GM12878 (cell line): Measurements from ENCODE around the gene WDFY3. TPM values are rescaled to one million over a fixed set of nuclear protein-coding genes. Genes with fewer than 3 reads are reported as not detected.

Experiments used
- ATAC-seq: fragments of 200-7000 bp; cut with Tn5 transposase; 3 replicates; pipeline ENCODE4 v1.9.1; 2020; ENCODE audit warnings: mild to moderate bottlenecking, moderate library complexity
- BruUV-seq: library from RNA; stranded (reverse); fragments of 400-500 nt; replicated peaks from 2 replicates; lab custom pipeline; 2021; lab: Mats Ljungman, UMichigan
- CTCF ChIA-PET: fragments of 300-600 bp; sonication (Branson Sonifier 250); formaldehyde crosslinking; extraction: SDS; loops from one replicate; lab custom pipeline; 2021; ENCODE audit warnings: inconsistent platforms; lab: Yijun Ruan, JAX
- POLR2A ChIA-PET: fragments of 350-600 bp; formaldehyde crosslinking; extraction: SDS; loops from one replicate; lab custom pipeline; 2021; ENCODE audit warnings: inconsistent platforms; lab: Charles Lee
- RAD21 ChIA-PET: fragments of 300-600 bp; sonication (Branson Sonifier 250); formaldehyde crosslinking; loops from one replicate; lab custom pipeline; 2023; ENCODE audit warnings: antibody characterized with exemption; ENCODE audit not compliant: unreplicated experiment; lab: Charles Lee
- SMC1A ChIA-PET: fragments of 300-600 bp; sonication (Branson Sonifier 250); formaldehyde crosslinking; loops from one replicate; lab custom pipeline; 2023; ENCODE audit not compliant: unreplicated experiment, uncharacterized antibody; lab: Charles Lee
- DNase-seq: peaks from one replicate; pipeline ENCODE4 v3.0.0-alpha.2; 2011; ENCODE audit warnings: low read depth, low spot score
- FAIRE-seq: peaks from 3 replicates; lab custom pipeline; 2011; peaks lifted over from hg19 to GRCh38; lab: Jason Lieb, UNC
- H2AFZ ChIP-seq: 2 replicates; pipeline ENCODE4 v1.6.0; 2011; ENCODE audit warnings: low read depth, low read length, control low read depth; ENCODE audit not compliant: control insufficient read depth
- H3K27ac ChIP-seq: 2 replicates; pipeline ENCODE4 v1.5.1; 2011; ENCODE audit warnings: control low read depth; ENCODE audit not compliant: control insufficient read depth, insufficient read depth
- H3K27me3 ChIP-seq, 2 experiments: replicated peaks in 1 of 2; 2 replicates each; pipeline versions ENCODE4 v1.6.0 to v1.6.1; 2011; ENCODE audit warnings: low read length in 1 of 2; ENCODE audit not compliant: control insufficient read depth in 2 of 2, insufficient read depth in 2 of 2
- H3K36me3 ChIP-seq, 2 experiments: 2 replicates each; pipeline ENCODE4 v1.5.1; 2011; ENCODE audit warnings: low read length in 1 of 2; ENCODE audit not compliant: control insufficient read depth in 2 of 2, insufficient read depth in 2 of 2
- H3K4me1 ChIP-seq: 2 replicates; pipeline ENCODE4 v1.6.1; 2011; ENCODE audit warnings: mild to moderate bottlenecking, low read length, moderate library complexity, mixed read lengths; ENCODE audit not compliant: control insufficient read depth, insufficient read depth
- H3K4me2 ChIP-seq: 2 replicates; pipeline ENCODE4 v1.6.0; 2011; ENCODE audit warnings: control low read depth; ENCODE audit not compliant: control insufficient read depth, insufficient read depth
- H3K4me3 ChIP-seq: fragments of 200-600 bp; sonication (generic); 2 replicates; pipeline ENCODE4 v1.5.1; 2016
- H3K79me2 ChIP-seq: 2 replicates; pipeline ENCODE4 v1.6.0; 2011; ENCODE audit warnings: low read length; ENCODE audit not compliant: control insufficient read depth, insufficient read depth
- H3K9ac ChIP-seq: 2 replicates; pipeline ENCODE4 v1.8.0; 2011; ENCODE audit warnings: low read length, control low read depth, mixed read lengths; ENCODE audit not compliant: control insufficient read depth, insufficient read depth
- H3K9me3 ChIP-seq: replicated peaks from 3 replicates; pipeline ENCODE4 v1.5.1; 2011; ENCODE audit warnings: mild to moderate bottlenecking, low read length; ENCODE audit not compliant: control insufficient read depth, insufficient read depth
- H4K20me1 ChIP-seq: 2 replicates; pipeline ENCODE4 v1.6.0; 2011; ENCODE audit not compliant: control insufficient read depth, insufficient read depth
- ASH2L ChIP-seq: fragments of 300-600, 200-600 bp; sonication (generic); IDR thresholded peaks from 2 replicates; pipeline ENCODE4 v1.6.1; 2017; ENCODE audit warnings: low read depth, mild to moderate bottlenecking, borderline replicate concordance
- CBFB ChIP-seq: IDR thresholded peaks from 2 replicates; pipeline ENCODE4 v1.6.1; 2016; ENCODE audit warnings: antibody characterized with exemption, low read depth
- CBX5 ChIP-seq: sonication (generic); IDR thresholded peaks from 2 replicates; pipeline ENCODE4 v1.6.1; 2016; ENCODE audit warnings: low read depth, moderate library complexity, mild to moderate bottlenecking, inconsistent platforms
- GATAD2B ChIP-seq: fragments of 450-650 bp; conservative IDR thresholded peaks from 2 replicates; pipeline ENCODE4 v1.6.1; 2017; ENCODE audit warnings: low read depth, mild to moderate bottlenecking, moderate library complexity
- MEF2B ChIP-seq: fragments of 450-650 bp; IDR thresholded peaks from 2 replicates; pipeline ENCODE4 v1.6.1; 2018; ENCODE audit warnings: mild to moderate bottlenecking, moderate library complexity; ENCODE audit not compliant: partially characterized antibody, poor library complexity, severe bottlenecking
- MYB ChIP-seq: fragments of 150-350 bp; IDR thresholded peaks from 2 replicates; pipeline ENCODE4 v1.6.1; 2014; ENCODE audit warnings: mild to moderate bottlenecking, low read depth, low read length, borderline replicate concordance
- MYC ChIP-seq: IDR thresholded peaks from 2 replicates; pipeline ENCODE4 v1.6.1; 2011; ENCODE audit warnings: mild to moderate bottlenecking, low read length, moderate library complexity, inconsistent platforms; ENCODE audit not compliant: insufficient read depth, insufficient replicate concordance, insufficient read length, severe bottlenecking
- PAX8 ChIP-seq: fragments of 450-650 bp; IDR thresholded peaks from 2 replicates; pipeline ENCODE4 v1.6.1; 2017; ENCODE audit warnings: mild to moderate bottlenecking, moderate library complexity
- POLR2AphosphoS2 ChIP-seq: IDR thresholded peaks from 2 replicates; pipeline ENCODE4 v1.6.1; 2011; ENCODE audit warnings: low read depth, mild to moderate bottlenecking, low read length, improper control_type of control experiment, moderate library complexity
- STAT3 ChIP-seq: IDR thresholded peaks from 2 replicates; pipeline ENCODE4 v1.6.1; 2011; ENCODE audit warnings: low read depth, low read length, improper control_type of control experiment
- TBL1XR1 ChIP-seq: IDR thresholded peaks from 2 replicates; pipeline ENCODE4 v1.6.1; 2012; ENCODE audit warnings: low read depth, low read length, improper control_type of control experiment
- TCF12 ChIP-seq: IDR thresholded peaks from 2 replicates; pipeline ENCODE4 v1.6.1; 2011; ENCODE audit warnings: low read depth, mild to moderate bottlenecking, low read length
- ZNF384 ChIP-seq: IDR thresholded peaks from 2 replicates; pipeline ENCODE4 v1.6.1; 2012; ENCODE audit warnings: low read depth, mild to moderate bottlenecking, low read length, improper control_type of control experiment, borderline replicate concordance
- WGBS: methylation state at CpG from one replicate; pipeline ENCODE4 v1.1.6; 2016; ENCODE audit warnings: low lambda C conversion rate; ENCODE audit not compliant: insufficient replicate concordance, insufficient coverage; ENCODE audit errors: missing lambda C conversion rate; 5-methylcytosine and 5-hydroxymethylcytosine counted together
- in situ Hi-C: fragments of 300-500 bp; cut with MboI; formaldehyde crosslinking; loops from 9 replicates; pipeline ENCODE4 v1.14.3; 2018; ENCODE audit warnings: mixed read lengths
- intact Hi-C: fragments of 100-400 bp; cut with micrococcal nuclease; formaldehyde crosslinking; loops from one replicate; pipeline ENCODE4 v1.14.2; 2022; ENCODE audit not compliant: unreplicated experiment
- polyA plus RNA-seq, 11 experiments: library from polyadenylated mRNA; depleted of rRNA in 4 of 11; unstranded in 6 of 11; stranded (reverse) in 5 of 11; fragments of >200 nt; fragmentation: Nextera tagmentation in 4 of 11; fragmentation: Illumina TruSeq in 1 of 11; extraction: Ambion mirVana in 4 of 11; extraction: Trizol in 1 of 11; gene quantifications; 1 replicate in 1 of 11; 2 replicates in 10 of 11; pipeline versions ENCODE4 v1.2.1 to v1.2.3, GENCODE V29; 2011 to 2016; ENCODE audit warnings: inconsistent platforms in 2 of 11, missing spikeins in 2 of 11, low read depth in 1 of 11
- total RNA-seq, 4 experiments: library from RNA; depleted of rRNA in 3 of 4; stranded (reverse); fragments of >200 nt in 3 of 4; fragmentation: Illumina TruSeq in 1 of 4; extraction: Trizol in 1 of 4; gene quantifications; 2 replicates each; pipeline versions ENCODE4 v1.2.1 to v1.2.3, GENCODE V29; 2013 to 2021
- TF ChIP-seq, protein P1 (sequence below): IDR thresholded peaks from 2 replicates; pipeline ENCODE4 v1.6.1; 2012; ENCODE audit warnings: low read depth, low read length, improper control_type of control experiment
- TF ChIP-seq, protein P2 (sequence below): fragments of 450-650 bp; IDR thresholded peaks from 2 replicates; pipeline ENCODE4 v1.6.1; 2016; ENCODE audit warnings: mild to moderate bottlenecking

Gene WDFY3
- total and polyA plus RNA-seq, 10 of the 15 experiments (the other 5 are each of a cell fraction or from before 2014, with no cell fraction given) = 0.01 to 0.23 (median 0.12) TPM; not detected in 2

DNA sequence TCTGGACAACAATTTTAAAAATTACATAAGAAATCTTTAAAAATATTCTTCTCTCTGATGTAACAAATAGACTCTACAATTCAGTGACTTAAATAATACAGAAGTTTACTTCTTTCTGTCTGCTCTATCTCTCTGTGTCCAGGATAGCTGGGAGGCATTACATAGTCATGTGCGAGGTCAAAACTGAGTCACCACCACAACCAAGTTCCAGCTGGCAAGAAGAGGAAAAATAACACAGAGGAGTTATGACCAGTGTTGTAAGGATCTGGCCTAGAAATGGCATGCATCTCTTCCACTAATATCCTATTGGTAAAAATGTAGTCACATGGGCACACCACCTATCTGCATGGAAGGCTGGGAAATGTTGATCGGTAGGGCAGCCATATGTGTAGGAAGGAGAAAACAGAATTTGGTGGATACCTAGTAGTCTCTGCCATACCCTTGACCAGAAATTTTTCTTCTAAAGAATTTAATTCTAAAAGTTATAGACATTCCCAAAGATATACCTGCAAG is 39.4 kb upstream of the WDFY3 start:
- POLR2A ChIA-PET = no interaction called here
- intact Hi-C loops (no loop called here), in situ Hi-C loops (no loop called here)
- WGBS = 47% methylated on average over 2 of the region's 2 CpGs
- Histone ChIP-seq H2AFZ (no peak overlapping the region), H3K4me1 (no peaks in the 10 kb centered on the region), H3K79me2 (no peaks in the 10 kb centered on the region), H3K4me2 (no peak overlapping the region), H4K20me1 (no peaks in the 10 kb centered on the region), H3K36me3 (no peaks in the 10 kb centered on the region), H3K4me3 (no peak overlapping the region), H3K9me3 (no peaks in the 10 kb centered on the region), H3K9ac (no peak overlapping the region), H3K27ac (no peak overlapping the region), H3K27me3 (no peaks in the 10 kb centered on the region)
- CTCF ChIA-PET = no interaction called here
- ATAC-seq = no peak
- RAD21 ChIA-PET = no interaction called here
- TF ChIP-seq TBL1XR1 (no peak), CBFB (no peak)
- no TSS peak for BruUV-seq
- DNase-seq = no peak
- no peak for FAIRE-seq
- SMC1A ChIA-PET = no interaction called here

DNA sequence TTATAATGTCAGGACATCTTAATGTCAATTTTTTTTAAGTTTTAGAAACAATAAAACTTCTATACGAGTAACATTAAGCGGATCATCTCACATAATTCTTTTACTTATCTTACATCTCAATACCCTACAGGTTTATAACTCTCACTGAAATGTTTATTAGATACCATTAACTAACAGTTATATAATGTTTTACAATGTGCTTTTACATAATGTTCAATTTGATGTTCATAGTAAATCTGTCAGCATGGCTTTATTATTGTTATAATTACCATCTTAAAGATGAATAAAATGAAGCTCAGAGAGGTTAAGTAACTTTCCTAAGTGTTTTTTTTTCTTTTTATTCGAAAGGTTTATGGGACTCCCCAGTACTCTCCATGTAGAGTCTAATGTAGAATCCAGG is 33.9 kb upstream of the WDFY3 start:
- Histone ChIP-seq H3K27ac (no peak overlapping the region), H3K9ac (no peak overlapping the region), H2AFZ (no peak overlapping the region), H3K4me3 (no peak overlapping the region), H3K79me2 (no peaks in the 10 kb centered on the region), H3K9me3 (no peaks in the 10 kb centered on the region), H4K20me1 (no peaks in the 10 kb centered on the region), H3K27me3 (no peaks in the 10 kb centered on the region), H3K4me1 (no peaks in the 10 kb centered on the region), H3K36me3 (no peaks in the 10 kb centered on the region), H3K4me2 (no peak overlapping the region)
- in situ Hi-C loops (no loop called here), intact Hi-C loops (no loop called here)
- SMC1A ChIA-PET = interaction anchor here (0.6 kb wide), 1 partner anchor 1319 kb away, joined by 3 read pairs; no protein-coding TSS in a partner anchor
- RAD21 ChIA-PET = no interaction called here
- no TSS peak for BruUV-seq
- ATAC-seq (no peak), DNase-seq (no peak), FAIRE-seq (no peak)
- no peak for TF ChIP-seq MYC
- no peak for TF ChIP-seq TCF12
- no peak for TF ChIP-seq ASH2L
- TF ChIP-seq, protein P1, sequence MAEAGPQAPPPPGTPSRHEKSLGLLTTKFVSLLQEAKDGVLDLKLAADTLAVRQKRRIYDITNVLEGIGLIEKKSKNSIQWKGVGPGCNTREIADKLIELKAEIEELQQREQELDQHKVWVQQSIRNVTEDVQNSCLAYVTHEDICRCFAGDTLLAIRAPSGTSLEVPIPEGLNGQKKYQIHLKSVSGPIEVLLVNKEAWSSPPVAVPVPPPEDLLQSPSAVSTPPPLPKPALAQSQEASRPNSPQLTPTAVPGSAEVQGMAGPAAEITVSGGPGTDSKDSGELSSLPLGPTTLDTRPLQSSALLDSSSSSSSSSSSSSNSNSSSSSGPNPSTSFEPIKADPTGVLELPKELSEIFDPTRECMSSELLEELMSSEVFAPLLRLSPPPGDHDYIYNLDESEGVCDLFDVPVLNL = no peak
- TF ChIP-seq PAX8 = no peak
- TF ChIP-seq ZNF384 = no peak
- TF ChIP-seq CBX5 = no peak
- no peak for TF ChIP-seq MYB
- TF ChIP-seq, protein P2, sequence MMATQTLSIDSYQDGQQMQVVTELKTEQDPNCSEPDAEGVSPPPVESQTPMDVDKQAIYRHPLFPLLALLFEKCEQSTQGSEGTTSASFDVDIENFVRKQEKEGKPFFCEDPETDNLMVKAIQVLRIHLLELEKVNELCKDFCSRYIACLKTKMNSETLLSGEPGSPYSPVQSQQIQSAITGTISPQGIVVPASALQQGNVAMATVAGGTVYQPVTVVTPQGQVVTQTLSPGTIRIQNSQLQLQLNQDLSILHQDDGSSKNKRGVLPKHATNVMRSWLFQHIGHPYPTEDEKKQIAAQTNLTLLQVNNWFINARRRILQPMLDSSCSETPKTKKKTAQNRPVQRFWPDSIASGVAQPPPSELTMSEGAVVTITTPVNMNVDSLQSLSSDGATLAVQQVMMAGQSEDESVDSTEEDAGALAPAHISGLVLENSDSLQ = no peak
- TF ChIP-seq MEF2B = no peak
- no peak for TF ChIP-seq STAT3
- no peak for TF ChIP-seq POLR2AphosphoS2
- TF ChIP-seq GATAD2B = no peak
- WGBS = 63% methylated on average over 3 of the region's 3 CpGs
- CTCF ChIA-PET = no interaction called here
- POLR2A ChIA-PET = no interaction called here
